Measurements from ENCODE around the gene LRRC51. TPM values are rescaled to one million over a fixed set of nuclear protein-coding genes. Genes with fewer than 3 reads are reported as not detected.

Gene LRRC51, protein sequence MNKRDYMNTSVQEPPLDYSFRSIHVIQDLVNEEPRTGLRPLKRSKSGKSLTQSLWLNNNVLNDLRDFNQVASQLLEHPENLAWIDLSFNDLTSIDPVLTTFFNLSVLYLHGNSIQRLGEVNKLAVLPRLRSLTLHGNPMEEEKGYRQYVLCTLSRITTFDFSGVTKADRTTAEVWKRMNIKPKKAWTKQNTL
- 10 to 100 TPM; 13.0 to 30.4 (median 23.9) TPM for polyA plus RNA-seq (ENCODE audit: insufficient read length in 4 of 4)

DNA sequence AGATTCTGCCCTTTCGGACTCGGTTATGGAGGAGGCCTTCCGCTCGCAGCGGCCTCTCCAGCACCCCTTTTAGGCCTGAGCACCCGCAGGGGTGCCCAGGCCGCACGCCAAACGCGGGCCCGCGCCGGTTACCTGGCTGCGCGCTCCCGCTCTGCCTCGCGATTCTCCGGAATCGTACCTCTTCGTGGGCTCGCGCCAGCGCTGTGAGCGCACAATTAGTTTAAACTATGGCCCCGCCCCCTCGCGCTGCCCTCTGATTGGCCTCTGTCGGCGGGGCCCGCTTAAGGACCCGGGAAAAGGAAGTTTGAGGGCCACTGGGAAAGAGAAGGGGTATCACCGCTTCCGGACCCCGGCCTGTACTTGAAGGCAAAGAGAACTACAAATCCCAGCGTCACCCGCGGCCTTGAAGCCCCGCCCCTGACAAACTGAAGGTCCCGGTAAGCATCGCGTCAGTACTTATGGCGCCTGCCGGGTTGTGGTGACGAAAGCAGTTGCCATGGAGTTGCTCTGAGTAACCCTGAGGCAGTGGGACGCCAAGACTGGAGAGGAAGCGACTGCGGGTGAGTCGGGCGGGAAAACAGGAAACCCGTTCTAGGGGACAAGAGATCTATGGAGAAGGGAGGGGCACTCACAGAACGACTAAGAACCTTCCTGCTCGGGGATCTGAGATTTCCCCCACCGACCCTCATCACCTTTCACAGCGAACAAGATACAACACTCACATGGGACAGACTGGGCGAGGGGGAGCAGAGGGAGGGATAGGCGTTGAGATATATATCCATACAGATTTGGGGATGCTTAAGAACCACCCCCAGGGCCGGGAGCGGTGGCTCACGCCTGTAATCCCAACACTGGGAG lies at the start of gene LRRC51, which contains the start of gene NUMA1:
TSS of gene LRRC51 (plus strand) at position 525 of the 858 bp plus-strand sequence. CDS start 8,234 bp downstream, outside the sequence.
TSS of gene NUMA1 (minus strand) at position 217 of the 858 bp plus-strand sequence. CDS start 44,599 bp downstream, outside the sequence.
- DNase-seq (ENCODE audit: low read depth in 4 of 4, low spot score in 3 of 4), result peak; percentile 99 to 100 (median 100)

DNA sequence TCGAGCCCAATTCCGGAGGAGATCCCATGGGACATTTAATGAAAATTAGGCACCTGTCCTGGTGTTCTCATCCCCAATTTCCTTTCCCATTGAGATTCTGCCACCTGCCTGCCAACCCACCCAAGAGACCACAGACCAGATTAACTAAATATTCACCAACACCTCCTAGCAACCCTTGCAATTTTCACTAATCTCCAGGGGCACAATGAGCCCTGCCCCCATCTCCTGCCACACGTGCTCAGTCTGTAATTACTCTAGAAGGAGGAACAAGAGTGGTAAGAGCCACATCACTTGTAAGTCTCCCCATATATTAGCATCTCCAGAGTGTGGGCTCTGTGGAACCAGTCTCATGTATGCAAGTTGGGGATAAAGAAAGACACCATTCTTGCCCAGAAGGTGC lies 44.0 kb upstream of the LRRC51 start:
- DNase-seq (ENCODE audit: low read depth in 4 of 4, low spot score in 3 of 4), result no peak

DNA sequence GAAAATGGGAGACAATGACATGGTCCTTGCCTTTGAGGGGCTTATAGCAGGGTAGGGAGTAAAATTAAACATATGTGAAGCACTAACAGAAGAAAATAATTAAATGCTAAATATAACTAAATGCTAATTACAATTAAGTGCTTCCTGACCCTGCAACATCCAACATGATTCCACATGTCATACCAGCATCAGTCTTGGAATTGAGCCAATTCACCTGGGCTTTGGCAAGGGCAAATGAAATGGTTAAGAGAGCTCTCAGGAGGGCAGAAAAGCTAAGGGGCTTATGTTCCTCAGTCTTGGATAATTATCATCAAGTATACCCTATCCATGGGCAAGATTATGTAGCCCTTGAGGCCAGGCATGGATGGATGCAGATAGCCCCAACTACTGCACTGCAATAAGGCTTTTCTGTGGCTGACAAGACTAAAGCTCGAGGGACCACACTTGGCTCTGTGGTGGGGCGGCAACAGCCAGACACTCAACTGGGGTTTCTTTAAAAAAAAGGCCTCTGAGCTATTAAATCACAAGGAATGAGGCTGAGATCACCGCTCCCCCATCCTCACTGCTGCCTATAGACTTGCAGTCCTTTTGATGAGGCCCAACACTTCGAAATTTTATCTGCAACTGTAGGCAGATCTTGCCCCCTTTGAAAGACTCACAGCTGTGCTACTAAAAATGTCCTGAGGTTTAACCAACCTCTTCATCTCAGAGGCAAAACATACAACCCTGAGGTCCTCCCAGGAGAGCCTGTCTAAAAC lies 42.9 kb upstream of the LRRC51 start:
- DNase-seq (ENCODE audit: low read depth in 4 of 4, low spot score in 3 of 4), result no peak

DNA sequence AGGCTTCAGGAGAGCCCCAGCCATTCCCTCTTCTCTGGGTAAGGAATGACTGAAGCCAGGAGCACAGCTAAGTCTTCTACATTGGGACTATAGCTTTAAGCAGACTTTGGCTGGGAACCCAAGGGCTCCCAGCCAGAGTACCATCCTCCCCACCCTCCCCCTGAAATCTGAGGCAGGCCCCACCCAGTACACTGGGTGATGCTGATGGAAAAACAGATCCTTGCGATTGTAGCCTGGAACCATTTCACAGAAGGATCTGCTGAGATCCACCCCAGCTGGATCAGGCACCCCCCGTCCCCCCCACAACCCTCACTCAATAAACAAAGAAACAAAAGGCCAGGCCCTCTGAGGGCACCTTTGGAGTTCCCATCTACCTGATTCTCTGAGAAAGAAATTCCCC lies 42.2 kb upstream of the LRRC51 start:
- DNase-seq (ENCODE audit: low read depth in 4 of 4, low spot score in 3 of 4), result no peak

DNA sequence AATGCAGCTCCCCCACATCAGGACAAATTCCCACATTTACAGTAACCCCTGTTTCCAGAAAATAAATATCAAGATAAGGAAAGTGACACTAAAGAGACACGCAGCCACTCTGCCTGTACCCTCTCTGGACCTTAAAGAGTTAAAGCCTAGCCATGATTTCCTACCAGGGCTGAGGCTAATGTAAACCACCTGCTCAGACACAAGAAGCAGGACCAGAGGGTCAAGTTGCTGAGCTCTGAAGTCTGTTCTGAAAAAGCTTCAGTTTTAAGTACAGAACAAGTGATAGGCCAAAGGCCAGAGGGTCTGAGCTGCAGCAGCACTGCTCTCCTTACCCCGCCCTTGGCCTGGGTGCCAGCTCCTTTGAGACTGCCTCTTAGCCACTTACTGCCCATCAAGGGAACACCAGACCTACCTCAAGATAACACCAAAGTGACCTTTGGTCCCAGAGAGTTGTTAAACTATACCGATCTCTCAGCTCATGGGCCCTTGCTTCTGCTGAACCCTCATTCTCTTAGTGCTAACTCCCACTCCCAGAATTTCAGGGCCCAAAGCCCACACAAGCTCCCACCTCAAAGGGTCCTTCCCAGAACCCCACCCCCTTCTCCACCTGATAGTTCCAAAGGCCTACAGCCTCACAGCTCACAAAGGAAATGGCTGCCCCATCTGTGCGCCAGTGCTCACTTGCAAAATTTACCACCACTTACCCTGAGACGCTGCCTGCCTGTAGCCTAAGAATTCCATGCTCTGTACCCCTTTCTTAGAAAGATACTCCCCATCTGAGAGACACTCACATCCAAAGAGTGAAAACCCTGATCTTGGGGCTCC lies 41.4 kb upstream of the LRRC51 start:
- DNase-seq (ENCODE audit: low read depth in 4 of 4, low spot score in 3 of 4), result no peak

DNA sequence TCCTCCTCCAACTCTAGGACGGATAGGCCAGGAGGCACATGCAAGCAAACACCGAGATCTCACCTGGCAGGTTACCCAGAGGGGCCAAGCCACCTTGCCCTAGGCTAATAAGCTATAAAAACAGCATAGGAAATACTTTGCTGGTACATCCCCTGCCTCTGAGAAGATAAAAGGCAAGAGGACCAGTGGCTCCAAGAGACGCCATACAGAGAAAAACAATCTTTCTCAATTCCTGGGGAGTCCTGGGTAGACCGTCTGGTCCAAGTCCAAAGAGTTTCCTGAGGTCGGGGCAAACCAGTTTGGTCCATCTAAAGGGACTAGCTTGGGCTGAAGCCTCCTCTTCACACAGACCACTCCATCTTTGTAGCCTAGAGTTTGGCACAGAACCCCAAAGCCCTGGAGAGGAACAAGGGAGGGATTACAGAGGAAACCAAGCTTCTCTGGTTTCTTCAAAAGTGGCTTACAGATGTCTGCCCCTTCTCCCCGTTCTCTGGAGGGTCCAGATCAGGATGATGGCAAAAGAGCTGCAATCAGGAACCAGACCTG lies 40.7 kb upstream of the LRRC51 start:
- DNase-seq (ENCODE audit: low read depth in 4 of 4, low spot score in 3 of 4), result no peak

DNA sequence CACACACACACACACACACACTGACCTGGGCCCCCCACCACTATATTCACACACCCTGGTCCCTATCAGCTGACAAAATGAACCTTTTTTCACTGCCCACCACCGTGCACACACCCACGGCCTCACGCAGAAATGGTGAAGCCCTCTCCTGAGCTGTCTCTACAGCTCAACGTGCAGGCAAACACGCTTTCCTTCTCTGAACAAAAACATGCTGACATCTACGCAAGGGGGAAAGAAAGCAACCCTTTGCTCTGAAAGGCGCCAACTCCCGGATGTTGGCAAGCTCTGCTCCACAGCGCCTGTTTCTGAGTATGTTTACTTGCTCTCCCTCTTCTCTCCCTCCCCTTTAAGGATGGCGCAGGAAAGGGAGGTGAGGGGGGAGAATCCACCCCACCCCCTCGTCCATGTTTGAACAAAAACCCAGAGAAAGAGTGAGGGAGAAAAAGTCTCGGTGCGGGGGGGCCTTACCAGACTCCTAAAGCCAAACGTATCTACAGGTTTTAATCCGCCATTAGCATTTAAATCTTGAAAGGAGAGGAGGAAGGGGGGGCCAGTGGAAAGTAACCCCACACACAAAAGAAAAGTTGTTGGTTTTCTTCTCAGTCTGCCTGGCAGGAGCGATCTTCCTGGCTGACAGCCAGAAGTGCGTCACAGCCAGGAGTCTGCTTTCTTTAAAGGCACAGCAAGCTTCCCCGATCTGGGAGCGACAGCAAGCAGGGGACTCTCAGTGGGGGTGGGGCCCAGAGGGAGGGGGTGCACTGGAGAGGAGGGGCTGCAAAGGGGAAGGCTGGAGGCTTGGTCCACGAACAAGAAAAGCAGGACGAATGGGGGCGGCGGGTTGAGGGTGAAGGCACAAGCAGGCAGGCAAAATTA lies 39.9 kb upstream of the LRRC51 start:
- peak; percentile 91 to 93 (median 93) for DNase-seq (ENCODE audit: low read depth in 4 of 4, low spot score in 3 of 4)

DNA sequence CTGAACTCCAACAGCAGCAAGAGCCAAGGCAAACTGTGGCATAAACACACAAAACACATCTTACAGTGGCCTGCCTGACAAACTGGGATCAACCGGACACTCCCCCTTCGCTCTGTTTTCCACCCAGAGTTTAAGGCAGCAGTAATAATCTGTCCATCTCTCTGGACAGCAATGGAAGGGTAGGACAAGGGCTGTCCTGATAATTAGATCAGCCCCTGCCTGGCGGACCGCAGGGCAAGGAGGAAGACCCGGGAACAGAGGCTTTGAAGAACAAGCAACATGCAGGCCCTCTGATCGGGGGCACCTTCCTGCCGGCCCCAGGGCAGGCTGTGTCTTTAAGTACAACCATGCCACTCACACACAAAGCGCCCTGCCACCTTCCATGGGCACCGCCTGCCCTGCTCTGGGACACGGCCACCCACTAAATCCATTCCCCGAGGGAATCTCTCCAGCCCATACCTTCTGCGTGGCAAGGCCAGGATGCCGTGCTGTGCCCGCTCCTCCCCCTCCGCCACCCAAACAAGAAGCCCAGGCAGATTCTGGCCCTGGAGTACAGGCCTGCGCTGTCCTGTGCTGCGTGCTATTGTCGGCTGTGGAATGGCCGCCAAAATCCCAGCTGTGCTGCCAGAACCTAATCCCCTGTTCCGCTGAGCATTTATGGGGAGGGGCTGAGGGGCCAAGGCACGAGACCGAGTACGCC lies 39.1 kb upstream of the LRRC51 start:
- peak in 2 of 4 donors; percentile 57 to 59 for DNase-seq (ENCODE audit: low read depth in 4 of 4, low spot score in 3 of 4)

DNA sequence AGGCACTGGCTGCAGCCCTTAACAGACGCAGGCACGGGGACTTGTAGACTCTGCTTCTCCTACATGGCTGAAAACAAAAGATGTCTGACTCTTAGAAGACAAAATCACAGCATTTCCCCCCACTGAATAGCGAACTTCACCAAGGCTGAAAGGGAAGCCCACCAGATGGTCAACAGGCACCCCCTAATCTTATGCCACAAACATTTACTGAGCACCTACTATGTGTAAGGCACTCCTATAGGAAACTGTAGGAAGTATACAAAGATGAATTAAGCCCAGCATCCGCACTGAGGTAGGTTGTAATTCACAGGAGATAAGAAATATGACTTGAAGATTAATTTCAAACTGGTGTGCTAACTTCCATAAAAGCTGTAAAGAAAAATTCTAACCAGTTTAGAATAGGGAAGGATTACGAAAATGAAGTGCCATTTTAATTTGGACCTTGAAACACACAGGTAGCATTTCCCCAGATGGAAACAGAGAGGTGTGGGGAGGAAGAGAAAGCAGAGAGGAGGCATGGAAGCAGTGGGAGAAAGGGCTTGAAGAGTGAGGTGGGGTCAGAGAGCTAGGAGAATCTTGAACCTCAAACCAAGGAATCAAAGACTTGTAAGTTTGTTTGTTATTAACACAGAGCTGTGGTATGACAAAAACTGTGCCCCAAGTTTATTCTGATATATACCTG lies 38.4 kb upstream of the LRRC51 start:
- no peak for DNase-seq (ENCODE audit: low read depth in 4 of 4, low spot score in 3 of 4)

DNA sequence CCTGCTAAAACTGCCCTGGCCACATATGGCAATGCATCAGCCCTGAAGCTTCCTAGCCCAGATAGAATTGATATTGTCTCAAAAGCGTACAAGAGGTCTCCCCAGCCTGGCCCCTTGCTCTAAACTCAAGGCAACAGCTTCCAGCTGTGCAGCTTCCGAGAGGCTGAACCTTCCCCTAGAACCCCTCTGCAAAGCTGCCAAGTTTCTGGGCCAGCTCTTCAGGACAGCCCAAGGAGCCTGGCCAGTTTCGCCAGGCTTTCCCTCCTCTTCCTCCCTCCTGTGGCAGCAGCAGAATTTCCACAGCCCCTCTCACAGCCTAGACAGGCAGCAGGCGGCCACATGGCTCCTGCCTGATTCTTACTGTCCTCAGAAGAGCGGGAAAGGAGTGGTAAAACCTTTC lies 34.8 kb upstream of the LRRC51 start:
- DNase-seq (ENCODE audit: low read depth in 4 of 4, low spot score in 3 of 4), result no peak

DNA sequence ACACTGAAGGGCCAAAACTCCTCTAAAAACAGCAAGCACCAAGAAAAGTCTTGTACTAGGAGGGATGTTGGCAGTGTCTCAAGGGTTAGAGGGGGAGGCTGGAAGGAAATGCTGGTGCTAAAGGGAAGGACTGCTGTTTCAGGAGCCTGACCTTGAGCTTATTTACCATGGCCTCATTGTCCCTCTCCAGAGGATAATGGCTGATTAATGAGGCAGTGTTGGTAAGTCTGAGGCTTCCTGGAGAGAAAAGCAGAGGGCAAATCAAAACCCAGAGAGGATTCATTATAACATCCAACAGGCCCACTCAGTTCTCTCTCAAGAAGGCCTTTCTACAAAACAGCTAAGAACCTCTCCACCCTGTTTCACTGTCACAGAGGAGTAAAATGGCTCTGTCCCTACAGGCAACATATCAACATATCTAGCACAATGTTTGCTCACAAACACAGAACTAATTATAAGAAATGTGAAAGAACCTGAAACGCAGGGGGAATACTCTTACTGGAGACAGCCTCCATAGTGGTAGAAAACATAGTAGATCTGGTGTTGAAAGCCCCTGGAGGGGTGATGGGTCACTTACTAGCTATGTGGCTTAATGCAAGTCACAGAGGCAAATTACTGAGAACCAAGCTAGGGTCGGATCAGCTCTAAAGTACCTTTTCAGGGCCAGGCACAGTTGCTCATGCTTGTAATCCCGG lies 31.7 kb upstream of the LRRC51 start:
- no peak for DNase-seq (ENCODE audit: low read depth in 4 of 4, low spot score in 3 of 4)

DNA sequence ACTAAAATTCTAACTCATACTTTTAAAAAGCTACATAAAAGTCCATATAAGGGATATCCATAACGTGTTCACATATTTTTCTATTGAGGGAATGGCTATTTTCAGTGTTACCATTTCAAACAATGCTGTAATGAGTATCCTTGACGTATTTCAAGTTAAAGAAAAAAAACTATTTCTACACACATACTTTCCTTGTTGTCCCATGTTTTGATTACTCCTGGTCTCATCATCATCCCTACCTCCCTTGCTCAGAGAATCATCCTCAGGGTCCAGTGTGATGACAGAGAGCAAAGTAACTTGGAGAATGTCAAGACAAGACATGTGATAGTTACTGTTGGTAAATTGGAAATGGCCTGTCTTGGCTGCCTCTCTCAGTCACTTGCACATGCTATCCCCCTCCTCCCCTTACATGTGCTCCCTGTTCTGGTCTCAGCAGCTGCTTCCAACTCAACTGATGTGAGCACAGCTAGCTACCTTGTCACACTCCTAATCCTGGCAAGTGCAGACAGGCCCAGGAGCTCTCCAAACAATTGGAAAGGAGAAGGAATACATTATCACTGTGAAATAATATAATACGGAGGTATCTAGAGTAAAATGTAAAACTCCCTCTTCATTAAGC lies 22.1 kb upstream of the LRRC51 start:
- DNase-seq (ENCODE audit: low read depth in 4 of 4, low spot score in 3 of 4), result no peak

DNA sequence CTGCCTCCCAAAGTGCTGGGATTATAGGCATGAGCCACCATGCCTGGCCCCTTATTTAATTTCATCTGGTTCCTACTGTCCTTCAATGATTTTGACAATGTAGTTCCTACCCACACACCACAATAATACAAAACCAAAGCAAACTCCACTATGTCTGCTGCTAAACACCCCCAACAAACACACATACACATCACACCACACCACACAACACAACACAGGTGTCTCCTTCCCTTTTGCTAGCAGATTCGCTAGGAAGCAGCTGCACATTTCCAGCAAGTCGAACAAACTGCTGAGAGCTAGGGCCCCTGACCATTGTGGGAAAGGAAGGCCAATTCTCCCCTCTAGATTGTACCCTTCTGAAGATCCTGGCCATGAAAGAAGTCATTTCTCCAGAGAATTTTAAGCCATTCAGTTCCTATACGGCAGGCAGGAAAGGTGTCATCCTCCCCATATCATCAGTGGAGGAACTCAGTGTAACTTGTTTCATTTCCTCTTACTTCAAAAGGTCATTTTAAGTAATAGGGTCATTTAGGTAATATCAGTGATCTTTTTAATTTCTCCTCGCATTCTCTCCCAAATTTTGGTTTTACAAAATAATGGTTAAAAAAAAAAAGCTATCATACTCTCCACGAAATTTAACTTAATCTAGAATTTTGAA lies 18.8 kb upstream of the LRRC51 start:
- DNase-seq (ENCODE audit: low read depth in 4 of 4, low spot score in 3 of 4), result no peak

DNA sequence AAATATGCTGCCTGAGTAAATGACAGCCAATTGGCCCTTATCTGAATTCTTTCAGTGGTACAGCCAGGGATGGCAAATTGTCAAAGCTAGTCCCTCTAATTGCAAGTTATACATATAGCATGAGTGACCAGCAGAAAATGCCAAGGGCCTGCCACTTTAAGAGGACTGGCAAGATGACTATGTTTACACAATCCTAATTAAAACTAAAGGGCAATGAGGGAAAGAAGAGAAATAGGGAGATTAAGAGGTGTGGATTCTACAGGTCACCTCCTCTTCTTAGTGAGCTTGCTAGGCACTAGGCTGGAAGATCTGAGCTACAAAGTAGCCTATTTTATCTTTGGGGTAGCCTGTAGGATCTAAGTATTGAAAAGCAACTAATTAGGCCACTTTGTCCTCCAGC lies 13.8 kb upstream of the LRRC51 start:
- DNase-seq (ENCODE audit: low read depth in 4 of 4, low spot score in 3 of 4), result no peak

DNA sequence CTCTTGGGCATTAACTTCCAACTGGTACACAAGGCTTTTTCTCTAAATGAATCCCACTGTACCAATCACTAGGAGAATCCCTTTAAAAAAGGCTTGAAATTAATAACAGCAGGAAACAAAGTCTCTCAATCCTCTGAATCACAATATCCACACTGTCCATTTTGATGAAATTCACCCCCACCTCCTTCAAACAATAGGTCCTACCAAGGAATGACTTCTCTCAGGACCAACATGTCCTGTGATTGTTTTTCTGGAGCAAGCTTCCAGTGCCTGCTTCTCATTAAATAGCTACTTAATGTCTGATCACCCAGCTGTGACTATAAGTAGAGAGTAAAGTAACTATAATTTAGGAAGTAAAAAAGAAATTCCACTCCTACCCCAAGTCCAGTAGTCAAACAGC lies 13.4 kb upstream of the LRRC51 start:
- no peak for DNase-seq (ENCODE audit: low read depth in 4 of 4, low spot score in 3 of 4)

DNA sequence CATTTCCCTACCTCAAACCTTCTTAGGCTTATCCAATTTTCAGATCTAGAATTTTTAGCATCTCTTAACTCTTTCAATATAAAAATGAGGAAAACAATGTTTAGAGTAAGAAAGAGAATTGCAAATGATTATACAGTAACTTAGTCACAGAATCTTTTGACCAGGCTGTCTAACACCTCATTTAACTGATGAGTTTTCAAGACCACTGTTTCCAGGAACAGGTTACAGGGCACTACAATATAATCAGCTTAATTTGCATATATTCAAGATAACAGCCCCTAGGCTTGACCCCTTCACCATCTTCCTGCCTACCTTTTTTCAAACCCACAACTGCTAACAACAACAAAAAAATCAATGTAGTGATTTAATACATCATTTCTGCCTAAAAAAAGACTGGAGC lies 13.0 kb upstream of the LRRC51 start:
- DNase-seq (ENCODE audit: low read depth in 4 of 4, low spot score in 3 of 4), result no peak
